Renal pelvis (tissue), 12 donors: ENCODE data around the gene PTGES. TPM values are rescaled to one million over a fixed set of nuclear protein-coding genes. Genes with fewer than 3 reads are reported as not detected.
"Not testable (repeated sequence)": the region's sequence is repeated elsewhere in the genome, so short reads cannot be mapped to it uniquely, and the experiment has no call there.

Experiments used
- DNase-seq: peaks from one replicate; pipeline ENCODE4 v3.0.0-alpha.2; 2013
- long read RNA-seq, 16 experiments: transcript quantifications; one replicate each; lab custom pipeline, GENCODE V29; 2026
- polyA plus RNA-seq, 3 donors: library from polyadenylated mRNA; unstranded; fragments of 120-200 nt; gene quantifications; one replicate each; pipeline ENCODE4 v1.2.1, GENCODE V29; 2013; ENCODE audit not compliant: insufficient read length in 3 of 3

The PTGES gene, protein sequence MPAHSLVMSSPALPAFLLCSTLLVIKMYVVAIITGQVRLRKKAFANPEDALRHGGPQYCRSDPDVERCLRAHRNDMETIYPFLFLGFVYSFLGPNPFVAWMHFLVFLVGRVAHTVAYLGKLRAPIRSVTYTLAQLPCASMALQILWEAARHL
- 1 to 10 TPM; 3.3 to 4.3 (median 4.3) TPM for polyA plus RNA-seq
- long read RNA-seq, donor 1: 0 reads
- long read RNA-seq, donor 2, partial matches to known transcripts: 58 of 60 reads
- long read RNA-seq, donor 2, other reads (novel, unspliced or antisense): 0 of 60 reads
- long read RNA-seq, donor 3, partial matches to known transcripts: 0 of 1 reads
- long read RNA-seq, donor 3, other reads (novel, unspliced or antisense): 0 of 1 reads
- long read RNA-seq, donor 4, partial matches to known transcripts: 0 of 2 reads
- long read RNA-seq, donor 4, other reads (novel, unspliced or antisense): 0 of 2 reads
- long read RNA-seq, donor 5, partial matches to known transcripts: 0 of 1 reads
- long read RNA-seq, donor 5, other reads (novel, unspliced or antisense): 0 of 1 reads
- long read RNA-seq, donor 6, partial matches to known transcripts: 0 of 3 reads
- long read RNA-seq, donor 6, other reads (novel, unspliced or antisense): 0 of 3 reads
- long read RNA-seq, donor 7, partial matches to known transcripts: 0 of 2 reads
- long read RNA-seq, donor 7, other reads (novel, unspliced or antisense): 0 of 2 reads
- long read RNA-seq, donor 8: 0 reads
- long read RNA-seq, donor 9, partial matches to known transcripts: 0 of 2 reads
- long read RNA-seq, donor 9, other reads (novel, unspliced or antisense): 0 of 2 reads
- long read RNA-seq, donor 10, partial matches to known transcripts: 0 of 1 reads
- long read RNA-seq, donor 10, other reads (novel, unspliced or antisense): 0 of 1 reads
- long read RNA-seq, donor 11, partial matches to known transcripts: 0 of 1 reads
- long read RNA-seq, donor 11, other reads (novel, unspliced or antisense): 0 of 1 reads
- long read RNA-seq, donor 12, partial matches to known transcripts: 0 of 1 reads
- long read RNA-seq, donor 12, other reads (novel, unspliced or antisense): 0 of 1 reads
- long read RNA-seq, donor 13, partial matches to known transcripts: 0 of 1 reads
- long read RNA-seq, donor 13, other reads (novel, unspliced or antisense): 0 of 1 reads
- long read RNA-seq, donor 14: 0 reads
- long read RNA-seq, donor 15, partial matches to known transcripts: 0 of 1 reads
- long read RNA-seq, donor 15, other reads (novel, unspliced or antisense): 0 of 1 reads
- long read RNA-seq, donor 16: 0 reads

DNA sequence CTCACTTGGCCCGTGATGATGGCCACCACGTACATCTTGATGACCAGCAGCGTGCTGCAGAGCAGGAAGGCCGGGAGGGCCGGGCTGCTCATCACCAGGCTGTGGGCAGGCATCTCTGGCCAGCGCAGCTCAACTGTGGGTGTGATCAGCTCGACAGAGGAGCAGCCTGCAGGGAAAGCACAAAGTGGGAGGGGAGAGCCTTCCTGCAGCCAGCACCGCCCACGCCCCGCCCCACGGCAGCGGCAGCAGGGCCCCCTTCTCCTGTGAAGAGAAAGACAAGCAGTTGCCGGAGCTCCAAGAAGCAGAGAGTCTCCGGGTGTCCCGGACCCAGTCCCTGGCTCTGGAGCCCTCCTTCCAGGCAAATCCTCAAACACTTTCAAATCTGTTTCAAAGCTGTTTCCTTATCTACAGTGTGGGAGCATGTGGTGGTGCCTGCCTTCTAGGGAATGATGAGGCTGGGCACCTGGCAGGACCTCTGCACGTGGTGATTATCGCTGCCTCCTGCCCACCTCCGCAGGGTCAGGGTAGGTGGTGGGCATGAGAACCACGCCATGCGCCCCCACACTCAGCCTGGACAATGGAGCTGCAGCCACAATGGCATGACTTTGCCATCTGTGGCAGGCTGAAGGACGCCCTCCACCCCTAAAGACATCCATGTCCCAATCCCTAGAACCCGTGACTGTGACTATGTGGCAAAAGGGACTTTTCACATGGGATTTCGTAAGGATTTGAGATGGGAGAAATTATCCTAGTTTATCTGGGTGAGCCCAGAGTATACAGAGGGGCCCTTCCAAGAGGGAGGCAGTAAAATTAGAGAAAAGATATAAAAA lies at the start of gene PTGES:
PTGES (minus strand) TSS at position 143 of the 830 bp plus-strand sequence; CDS start at position 113, 30 bp downstream.
- peak; percentile 68 for DNase-seq

DNA sequence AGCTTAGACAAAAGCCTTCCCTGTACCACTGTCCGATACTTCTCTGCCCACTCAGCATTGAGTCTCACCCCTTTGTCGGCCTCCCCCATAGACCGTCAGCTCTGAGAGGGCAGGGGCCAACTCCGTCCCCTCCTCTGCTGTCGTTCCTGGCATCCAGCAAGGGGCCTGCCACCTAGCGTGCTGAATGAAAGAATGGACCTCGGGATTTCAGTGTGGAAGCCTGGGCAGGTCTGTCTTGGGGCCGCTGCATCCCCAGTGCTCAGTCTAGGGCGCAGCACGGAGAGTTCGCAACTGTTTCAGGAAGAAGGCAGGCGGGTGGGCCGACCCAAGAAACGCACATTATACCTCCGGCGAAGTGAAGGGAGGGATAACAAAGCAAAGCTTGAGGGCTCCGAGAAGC lies 48.7 kb upstream of the PTGES start:
- no peak for DNase-seq

DNA sequence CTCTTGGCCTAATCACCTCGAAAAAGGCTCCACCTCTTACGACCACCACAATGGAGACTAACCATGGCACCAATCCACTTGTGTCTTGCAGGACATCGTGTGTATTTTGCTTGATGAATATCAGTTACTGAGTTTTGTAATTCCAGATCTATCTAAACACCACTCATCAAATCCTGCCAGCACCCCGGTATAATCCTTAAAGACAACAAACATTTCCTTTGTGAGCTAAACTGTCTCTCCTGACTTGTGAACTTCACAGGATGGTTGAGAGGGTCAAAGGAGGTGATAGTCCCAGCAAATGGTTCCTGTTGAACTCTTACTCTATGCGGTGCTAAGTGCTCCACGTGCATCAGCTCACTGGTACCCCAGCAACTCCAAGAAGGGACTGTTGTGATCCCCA lies 46.1 kb upstream of the PTGES start:
- DNase-seq: no peak

DNA sequence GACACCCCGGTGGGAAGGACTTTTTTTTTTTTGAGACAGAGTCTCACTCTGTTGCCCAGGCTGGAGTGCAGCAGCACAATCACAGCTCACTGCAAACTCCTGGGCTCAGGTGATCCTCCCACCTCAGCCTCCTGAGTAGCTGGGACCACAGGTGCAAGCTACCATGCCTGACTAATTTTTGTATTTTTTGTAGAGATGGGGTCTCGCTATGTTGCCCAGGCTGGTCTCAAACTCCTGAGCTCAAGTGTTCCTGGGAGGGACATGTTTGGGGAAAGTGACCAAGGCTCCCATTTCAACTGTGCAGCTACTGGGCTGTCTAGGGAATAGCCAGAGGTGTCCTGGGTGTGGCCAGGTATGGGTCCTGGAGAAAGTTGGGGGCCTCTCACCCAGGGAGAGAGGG lies 43.2 kb upstream of the PTGES start:
- DNase-seq: not testable (repeated sequence)

DNA sequence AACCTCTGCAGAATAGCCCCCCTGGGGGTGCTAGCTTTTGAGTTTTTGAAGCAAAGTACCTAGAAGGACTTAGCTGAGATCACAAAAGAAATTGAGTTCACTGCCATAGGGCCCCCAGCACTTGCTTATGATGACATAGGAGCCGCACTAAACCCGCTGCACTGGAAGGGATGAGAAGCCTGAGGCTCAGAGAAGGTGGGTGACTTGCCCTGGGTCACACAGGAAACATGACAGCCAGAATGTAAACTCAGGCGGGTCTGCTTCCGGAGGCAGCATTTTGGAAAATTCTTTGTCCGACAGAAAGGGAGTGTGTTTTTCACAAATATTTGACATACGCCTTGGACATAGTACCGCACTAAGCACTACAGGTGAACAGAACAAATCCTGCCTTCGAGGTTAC lies 41.7 kb upstream of the PTGES start:
- no peak for DNase-seq

DNA sequence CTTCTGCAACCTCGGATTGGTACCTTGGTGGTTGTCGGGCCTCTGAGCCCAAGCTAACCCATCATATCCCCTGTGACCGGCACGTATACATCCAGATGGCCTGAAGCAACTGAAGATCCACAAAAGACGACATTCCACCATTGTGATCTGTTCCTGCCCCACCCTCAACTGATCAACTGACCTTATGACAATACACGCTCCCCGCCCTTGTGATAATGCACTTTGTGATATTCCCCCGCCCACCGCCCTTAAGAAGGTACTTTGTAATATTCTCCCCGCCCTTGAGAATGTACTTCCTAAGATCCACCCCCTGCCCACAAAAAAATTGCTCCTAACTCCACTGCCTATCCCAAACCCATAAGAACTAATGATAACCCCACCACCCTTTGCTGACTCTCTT lies 33.6 kb upstream of the PTGES start:
- DNase-seq: no peak

DNA sequence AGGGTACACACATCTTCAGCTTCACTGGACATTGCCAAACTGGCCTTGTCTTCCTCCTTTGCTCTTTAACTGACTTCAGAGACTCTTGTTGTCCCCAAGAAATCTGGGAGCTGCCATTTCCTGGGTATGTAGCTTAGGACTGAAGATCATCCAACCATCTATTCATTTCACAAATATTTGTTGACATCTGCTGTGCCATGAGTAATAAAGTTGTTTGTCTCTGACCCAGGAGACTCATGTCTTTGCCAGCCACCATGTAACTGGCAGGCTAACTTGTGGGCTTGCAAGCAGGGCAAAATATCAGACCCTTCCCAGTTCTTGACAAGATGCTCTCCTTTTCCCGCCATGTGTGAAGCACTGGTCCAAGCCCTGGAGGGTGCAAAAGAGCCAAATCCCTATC lies 33.0 kb upstream of the PTGES start:
- no peak for DNase-seq

DNA sequence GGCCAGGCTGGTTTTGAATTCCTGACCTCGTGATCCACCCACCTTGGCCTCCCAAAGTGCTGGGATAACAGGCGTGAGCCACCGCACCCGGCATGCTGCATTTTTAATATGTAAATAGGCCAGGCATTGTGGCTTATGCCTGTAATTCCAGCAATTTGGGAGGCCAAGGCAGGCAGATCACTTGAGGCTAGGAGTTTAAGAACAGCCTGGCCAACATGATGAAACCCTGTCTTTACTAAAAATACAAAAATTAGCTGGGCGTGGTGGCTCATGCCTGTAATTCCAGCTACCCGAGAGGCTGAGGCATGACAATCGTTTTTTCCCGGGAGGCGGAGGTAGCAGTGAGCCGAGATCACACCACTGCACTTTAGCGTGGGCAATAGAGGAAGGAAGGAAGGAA lies 32.1 kb upstream of the PTGES start:
- not testable (repeated sequence) for DNase-seq

DNA sequence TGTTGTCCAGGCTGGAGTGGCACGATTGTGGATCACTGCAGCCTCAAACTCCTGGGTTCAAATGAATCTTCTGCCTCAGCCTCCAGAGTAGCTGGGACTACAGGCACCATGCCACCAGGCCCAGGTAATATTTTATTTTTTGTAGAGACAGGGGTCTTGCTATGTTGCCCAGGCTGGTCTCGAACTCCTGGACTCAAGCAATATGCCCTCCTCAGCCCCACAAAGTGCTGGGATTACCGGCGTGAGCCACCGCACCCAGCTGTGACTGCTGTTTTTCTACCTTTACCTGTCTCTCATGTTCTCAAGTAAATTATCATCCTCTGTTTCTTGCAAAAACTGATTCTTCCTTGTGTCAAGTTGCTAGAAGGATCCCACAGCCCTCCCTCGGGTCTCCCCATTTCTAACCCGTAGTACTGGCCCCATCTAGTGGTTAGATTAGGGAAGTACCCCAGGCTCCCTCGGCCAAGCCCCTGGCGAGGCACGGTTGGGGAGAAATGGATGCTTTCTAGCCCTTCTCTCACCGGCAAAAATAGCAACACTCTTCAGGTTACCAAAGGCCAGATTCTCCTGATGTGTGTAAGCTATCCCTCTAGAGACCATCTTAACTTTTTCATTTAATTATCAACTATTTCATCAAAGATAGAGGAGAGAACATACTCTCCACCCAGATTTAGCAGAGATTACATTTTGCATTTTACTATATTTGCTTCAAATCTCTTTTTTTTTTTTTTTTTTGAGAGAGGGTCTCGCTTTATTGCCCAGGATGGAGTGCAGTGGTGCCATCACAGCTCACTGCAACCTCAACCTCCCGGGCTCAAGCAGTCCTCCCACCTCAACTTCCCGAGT lies 30.9 kb upstream of the PTGES start:
- peak; percentile 64 for DNase-seq

DNA sequence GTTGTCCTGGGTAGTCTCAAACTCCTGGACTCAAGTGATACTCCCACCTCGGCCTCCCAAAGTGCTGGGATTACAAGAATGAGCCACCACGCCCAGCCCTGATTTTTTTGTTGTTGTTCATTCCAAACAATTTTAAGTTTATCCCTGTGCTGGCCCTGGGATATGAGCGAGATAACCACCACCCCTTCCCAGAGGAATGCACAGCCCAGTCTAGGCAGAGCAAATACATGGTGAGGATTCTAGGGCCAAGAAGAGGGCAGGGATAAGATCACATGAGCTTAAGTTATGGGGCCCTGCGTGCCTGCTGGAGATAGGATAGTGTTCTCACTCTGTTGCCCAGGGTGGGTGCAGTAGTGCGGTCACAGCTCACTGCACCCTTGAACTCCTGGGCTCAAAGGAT lies 29.1 kb upstream of the PTGES start:
- DNase-seq: no peak

DNA sequence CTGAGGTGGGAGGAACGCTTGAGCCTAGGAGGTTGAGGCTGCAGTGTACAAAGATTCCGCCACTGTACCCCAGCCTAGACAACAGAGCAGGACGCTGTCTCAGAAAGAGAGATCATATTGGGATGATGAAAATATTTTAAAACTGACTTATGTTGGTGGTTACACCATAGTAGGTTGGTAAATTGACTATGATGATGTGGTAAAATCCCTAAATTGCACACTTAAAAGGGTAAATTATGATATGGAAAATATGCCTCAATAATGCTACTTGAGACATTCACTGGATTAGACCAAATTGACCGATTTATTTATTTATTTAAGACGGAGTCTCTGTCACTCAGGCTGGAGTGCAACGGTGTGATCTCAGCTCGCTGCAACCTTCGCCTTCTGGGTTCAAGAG lies 28.3 kb upstream of the PTGES start:
- DNase-seq: no peak

DNA sequence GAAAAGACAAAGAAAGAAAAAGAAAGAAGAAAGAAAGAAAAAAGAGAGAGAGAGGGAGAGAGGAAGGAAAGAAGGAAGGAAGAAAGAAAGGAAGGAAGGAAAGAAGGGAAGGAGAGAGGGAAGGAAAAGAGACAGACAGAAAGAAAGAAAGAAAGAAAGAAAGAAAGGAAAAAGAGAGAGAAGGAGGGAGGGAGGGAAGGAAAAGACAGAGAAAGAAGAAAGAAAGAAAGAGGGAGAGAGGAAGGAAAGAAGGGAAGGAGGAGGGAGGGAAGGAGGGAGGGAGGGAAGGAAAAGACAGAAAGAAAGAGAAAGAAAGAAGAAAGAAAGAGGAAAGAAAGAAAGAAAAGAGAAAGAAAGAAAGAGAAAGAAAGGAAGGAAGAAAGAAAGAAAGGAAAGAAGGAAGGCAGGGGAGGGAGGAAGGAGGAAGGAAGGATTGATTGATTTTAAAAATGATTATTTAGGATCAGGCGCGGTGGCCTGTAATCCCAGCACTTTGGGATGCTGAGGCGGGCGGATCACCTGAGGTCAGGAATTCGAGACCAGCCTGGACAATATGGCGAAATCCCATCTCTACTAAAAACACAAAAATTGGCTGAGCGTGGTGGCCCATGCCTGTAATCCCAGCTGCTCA lies 26.8 kb upstream of the PTGES start:
- no peak for DNase-seq

DNA sequence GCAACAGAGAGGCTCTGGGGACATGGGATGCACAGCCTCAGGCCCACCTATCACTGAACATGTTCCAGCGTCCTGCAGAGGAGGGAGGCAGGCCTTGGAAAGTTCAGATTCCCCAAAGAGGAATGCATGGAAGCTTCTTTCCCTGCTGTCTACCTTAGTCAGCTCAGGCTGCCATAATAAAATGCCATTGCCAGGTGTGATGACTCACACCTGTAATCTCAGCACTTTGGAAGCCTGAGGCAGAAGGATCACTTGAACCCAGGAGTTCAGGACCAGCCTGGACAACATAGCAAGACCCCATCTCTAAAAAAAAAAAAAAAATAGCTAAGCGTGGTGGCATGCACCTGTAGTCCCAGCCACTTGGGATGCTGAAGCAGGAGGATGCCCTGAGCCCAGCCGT lies 25.6 kb upstream of the PTGES start:
- DNase-seq: no peak

DNA sequence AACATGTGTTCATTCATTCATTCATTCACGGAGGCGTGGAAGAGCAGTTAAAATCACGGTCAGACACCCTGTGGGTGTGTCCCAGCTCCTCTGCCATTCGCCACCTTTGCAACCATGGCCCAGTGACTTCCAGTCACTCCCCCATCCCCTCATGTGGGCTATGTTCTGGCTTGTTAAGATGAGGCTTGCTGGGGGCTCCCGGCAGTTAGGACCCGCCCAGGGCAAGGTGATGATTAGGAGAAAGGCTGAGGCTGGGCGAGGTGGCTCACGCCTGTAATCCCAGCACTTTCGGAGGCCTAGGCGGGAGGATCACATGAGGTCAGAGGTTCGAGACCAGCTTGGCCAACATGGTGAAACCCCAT lies 24.9 kb upstream of the PTGES start:
- DNase-seq: no peak

DNA sequence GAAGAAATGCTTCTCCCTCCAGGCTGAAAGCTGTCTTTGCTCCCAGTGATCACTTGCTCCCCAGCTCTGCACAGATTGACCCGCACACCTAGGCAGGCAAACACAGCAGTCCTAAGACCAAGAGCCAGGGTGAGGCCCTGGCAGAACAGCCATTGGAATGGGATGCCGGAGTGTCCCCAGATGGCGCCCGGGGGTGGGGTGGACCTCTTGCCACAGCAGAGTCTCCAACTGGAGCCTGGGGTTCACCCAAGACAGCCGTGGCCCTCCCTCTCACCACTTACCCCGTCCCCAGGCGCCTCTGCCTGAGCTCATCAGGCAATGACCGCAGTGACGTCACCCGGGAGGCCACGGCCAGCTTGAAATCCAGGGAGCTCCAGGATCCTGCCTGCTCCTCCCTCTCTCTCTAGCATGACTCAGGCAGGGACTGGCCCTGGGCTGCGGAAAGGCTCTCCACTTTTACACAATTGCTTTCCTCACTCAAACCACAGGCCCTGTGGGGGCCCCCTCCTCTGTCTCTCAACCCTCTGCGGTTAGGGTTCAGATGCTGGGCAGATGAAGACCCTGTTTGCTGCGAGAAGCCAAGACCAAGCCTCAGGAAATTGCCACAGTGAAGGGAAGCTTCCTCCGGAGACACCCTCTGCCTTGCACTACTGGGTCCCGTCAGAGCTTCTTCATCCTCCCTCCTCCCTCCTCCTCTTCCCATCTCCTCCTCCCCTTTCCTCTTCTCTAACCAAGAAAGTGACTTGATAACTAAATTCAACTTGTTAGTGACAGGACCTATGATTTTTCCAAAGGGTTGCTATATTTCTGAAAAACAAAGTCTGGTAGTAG lies 24.3 kb upstream of the PTGES start:
- peak; percentile 69 for DNase-seq

DNA sequence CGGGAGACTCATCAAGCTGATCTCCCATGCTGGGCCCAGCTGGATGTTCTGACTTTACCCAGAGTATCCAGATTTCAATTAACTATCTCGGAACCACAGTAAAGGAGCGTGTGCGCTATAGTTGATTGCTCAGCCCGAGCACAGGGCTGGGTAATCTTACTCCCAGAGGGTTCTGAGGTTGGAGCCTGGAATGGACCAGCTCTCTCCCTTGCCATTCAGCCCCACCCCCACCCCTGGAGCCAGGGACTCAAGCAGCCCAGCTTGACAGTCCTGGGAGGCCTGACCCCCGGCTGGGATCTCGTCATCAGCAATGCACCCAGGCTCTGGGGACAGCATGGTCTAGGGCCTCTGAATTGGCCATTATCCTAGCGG lies 23.7 kb upstream of the PTGES start:
- no peak for DNase-seq

DNA sequence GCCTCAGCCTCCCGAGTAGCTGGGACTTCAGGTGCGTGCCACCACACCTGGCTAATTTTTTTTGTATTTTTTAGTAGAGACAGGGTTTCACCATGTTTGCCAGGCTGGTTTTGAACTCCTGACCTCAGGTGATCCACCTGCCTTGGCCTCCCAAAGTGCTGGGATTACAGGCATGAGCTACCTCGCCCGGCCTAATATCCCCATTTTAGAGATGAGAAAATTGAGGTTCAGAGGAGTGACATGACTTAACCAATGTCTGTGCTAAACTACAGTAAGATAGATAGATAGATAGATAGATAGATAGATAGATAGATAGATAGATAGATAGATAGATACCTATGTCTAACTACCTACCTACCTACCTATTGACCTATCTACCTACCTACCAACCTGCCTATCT lies 23.3 kb upstream of the PTGES start:
- not testable (repeated sequence) for DNase-seq

DNA sequence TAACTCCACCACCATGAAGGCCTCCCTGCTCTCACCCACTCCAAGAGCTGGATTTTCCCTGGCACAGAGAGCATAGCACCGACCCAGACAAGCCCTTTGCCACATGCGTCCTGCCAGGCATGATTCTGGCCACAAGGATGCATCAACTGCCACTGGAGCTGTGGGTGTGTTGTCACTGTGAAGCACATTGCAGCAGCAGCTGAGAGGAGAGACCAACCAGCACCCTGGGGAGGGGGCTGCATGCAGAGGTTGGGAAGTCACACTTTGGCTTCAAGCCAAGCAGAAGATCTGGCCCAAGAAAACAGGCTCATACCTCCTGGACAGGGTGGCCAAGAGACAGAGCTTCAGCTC lies 22.6 kb upstream of the PTGES start:
- no peak for DNase-seq
